Stimulated activated CD8-positive, alpha-beta memory T cell treated with anti-CD3 and anti-CD28 coated beads, Interleukin-12 subunit alpha, Interleukin-12 subunit beta, amount 100 ng/mL, for 1 hour (primary cell): ENCODE measurements around the gene GALR2.

Experiments used
- DNase-seq: peaks from one replicate; pipeline ENCODE4 v3.0.0-alpha.2; 2020; ENCODE audit warnings: low read depth

GALR2 gene

DNA sequence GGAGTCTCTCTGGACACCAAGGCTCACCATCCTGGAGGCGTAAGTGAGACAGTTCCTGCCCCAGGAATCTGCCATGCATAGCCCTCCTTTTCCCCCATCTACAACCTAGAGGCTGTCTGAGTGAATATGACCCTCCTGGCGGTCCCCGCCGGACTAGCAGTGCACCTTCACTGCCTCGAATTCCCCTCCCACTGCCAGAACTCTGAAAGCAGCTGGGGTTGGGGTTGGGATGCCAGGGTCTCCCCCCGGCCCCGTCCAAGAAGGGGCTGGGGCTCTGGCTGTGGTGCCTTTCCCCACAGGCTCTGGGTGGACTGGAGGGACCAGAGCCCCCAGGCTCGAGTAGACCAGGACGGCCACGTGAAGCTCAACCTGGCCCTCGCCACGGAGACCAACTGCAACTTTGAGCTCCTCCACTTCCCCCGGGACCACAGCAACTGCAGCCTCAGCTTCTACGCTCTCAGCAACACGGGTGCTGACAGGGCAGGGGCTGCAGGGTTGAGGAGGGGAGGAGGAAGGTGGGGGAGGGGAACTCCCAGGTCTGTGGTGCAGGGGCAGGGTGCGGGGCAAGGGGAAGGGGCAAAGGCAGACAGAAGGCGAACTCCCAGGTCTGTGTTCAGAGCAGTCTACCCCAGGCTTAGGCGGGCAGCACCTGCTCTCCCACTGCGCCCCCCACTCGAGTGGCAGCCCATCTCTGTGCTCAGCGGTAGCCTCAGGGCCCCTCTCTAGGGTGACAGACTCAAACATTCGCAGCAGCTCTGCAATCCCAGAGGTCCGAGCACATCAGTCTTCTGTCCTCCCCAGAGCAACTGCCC is 5.6 kb downstream of the GALR2 start:
- DNase-seq, result no peak

GRCh38 chr17:76080768-76081287 is 6.2 kb downstream of the GALR2 start:
- DNase-seq, result no peak

GRCh38 chr17:76081295-76082210 is 7.0 kb downstream of the GALR2 start:
- DNase-seq, result no peak

DNA sequence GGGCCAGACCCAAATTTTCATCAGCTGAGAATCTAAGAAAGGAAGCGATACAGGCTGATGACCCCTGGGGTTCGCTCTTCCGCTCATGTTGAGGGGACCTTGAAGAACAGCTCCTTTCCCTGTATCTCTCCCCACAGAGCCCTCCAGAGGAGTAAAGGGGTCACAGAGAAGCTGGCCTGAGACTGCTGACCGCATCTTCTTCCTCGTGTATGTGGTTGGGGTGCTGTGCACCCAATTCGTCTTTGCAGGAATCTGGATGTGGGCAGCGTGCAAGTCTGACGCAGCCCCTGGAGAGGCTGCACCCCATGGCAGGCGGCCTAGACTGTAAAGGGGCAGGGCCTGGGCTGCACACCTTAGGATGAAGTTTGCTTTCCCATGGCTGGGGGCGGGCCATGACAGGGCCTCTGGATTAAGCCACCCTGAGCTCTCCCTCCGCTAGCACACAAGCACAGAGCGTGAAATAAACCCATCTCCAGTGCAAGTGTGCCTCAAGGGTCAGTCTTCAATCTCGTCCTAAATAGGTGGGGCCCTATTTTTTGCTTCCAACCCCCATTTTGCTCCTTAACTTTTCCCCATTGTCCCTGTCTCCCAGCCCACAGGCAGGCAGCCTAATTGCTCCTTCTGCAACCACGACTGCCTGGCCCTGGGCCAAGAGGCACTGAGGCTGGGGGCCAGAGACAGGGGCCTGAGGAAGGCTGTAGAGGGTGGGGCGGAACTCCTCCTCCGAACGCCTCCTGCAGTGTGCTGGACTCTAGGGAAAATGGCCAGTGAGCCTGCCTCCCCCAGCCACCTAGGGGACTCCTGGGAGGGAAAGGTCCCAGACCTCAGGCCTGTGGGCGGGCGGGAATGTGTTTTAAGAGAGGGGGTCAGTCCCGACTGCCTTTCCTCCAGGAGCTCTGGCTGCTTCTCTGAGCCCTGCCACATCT is 8.0 kb downstream of the GALR2 start:
- no peak for DNase-seq

- no peak for DNase-seq
Observed at GRCh38 chr17:76083536-76084182, 9.1 kb downstream of the GALR2 start.

- no peak for DNase-seq
Observed at GRCh38 chr17:76085066-76085730, 10.6 kb downstream of the GALR2 start.

DNA sequence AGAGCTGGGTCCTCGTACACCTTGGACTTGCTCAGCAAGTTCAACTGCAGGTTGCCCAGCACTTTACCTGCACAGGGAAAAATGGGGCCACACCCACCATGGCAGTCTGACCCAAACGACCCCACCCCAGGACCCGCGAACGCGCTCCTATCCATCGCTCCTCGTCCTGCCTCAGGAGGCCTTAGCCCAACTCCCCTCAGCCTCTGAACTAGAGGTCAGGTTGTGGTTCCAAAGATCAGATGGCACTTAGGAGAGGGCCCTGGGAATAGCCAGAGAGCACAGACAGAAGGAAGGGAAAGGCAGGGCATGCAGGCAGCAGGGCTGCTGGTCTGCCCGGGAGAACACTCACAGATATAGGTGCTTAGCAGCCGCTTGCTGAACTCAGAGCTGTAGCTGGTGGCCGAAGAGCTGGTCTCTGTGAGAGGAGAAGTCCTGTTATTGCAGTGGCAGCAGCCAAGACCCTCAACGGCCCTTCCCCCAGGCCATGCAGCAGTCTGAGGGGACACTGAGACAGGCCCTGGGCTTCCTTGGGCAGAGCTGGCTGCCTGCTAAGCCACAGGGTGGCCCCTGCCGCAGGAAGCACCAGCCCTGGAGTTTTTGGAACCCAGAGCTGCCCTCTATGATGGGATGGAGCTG is 11.3 kb downstream of the GALR2 start:
- no peak for DNase-seq

GRCh38 chr17:76086384-76086783 is 11.8 kb downstream of the GALR2 start:
- DNase-seq, result no peak

GRCh38 chr17:76087531-76087930 is 12.9 kb downstream of the GALR2 start:
- DNase-seq, result no peak

DNA sequence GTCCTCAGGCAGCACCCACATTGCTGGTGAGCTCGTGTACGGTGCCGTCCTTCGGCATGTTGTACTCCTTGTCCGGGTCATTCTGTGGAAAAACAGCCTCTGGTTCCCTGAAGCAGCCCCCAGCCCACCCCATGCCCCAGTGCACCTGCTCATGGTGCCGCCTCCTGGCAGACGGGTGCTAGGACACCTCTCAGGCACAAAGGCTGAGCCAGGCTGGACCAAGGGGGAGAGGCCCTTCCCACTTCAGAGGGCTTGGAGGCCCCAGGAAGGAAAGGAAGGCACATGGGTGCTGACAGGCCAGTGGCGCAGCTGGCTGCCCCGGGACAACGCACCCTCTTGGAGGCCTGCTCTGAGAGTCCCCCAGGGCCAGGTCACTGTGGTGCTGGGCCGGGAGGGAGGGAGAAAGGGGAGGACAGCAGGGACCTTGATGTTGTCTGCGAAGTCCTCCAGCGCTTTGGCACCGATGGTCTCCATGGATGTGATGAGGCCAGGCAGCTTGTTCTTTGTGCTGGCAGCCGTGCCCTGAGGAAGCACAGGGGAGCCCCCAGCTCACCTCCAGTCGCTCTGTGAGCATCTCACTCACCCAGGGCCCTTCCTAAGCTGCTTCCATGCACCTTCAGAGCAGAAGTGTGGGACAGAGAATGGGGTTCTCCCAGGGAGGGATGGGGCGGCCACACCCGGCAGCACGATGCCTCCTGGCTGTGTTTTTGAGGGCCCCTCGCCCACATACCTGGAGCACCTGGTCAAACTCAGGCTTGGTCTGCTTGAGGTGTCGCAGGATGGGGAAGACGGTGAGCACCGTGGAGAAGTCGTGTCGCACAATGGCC is 13.7 kb downstream of the GALR2 start:
- DNase-seq, result no peak

- DNase-seq, result no peak
Observed at GRCh38 chr17:76088868-76089576, 14.4 kb downstream of the GALR2 start.

DNA sequence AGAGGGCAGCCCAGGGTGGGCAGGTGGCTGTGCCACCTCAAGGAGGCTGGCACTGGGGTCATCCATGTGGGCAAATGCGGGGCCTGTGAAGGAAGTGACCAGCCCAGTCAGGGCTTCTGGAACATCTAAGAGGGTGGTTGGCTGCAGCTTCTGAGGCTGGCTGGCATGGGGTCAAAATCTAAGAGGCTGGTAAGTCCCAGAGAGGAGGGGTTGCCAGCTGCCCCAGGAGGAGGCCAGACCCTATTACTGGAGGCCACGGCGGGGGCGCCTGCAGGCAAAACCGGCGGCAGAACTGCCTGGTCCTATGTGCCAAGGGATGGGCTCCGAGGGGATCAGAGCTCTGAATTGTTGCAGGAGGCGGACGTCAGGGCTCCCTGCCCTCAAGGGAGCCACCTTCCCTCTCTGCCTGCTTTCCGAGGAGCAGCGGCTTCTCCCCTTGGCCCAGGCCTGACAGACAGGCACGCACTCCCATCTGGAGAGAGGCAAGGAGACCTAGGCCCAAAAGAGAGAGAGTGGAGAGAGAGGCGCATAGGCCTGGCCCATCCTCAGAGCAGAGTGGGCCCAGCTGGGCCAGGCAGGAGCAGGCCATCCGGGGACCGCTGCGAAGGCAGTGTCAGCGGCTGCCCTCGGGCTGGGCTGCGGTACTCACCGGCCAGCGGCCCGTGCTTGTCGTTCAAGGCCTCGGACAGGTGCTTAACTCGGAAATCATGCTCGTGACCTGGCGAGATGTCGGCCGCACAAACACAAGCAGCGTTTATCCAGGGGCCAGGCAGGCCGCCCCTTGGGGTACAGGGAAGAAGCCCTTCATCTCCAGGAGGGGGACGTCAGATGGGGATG is 15.3 kb downstream of the GALR2 start:
- DNase-seq, result no peak

GRCh38 chr17:76090517-76091129 is 16.0 kb downstream of the GALR2 start:
- DNase-seq, result no peak

GRCh38 chr17:76091526-76092286 is 17.1 kb downstream of the GALR2 start:
- no peak for DNase-seq

DNA sequence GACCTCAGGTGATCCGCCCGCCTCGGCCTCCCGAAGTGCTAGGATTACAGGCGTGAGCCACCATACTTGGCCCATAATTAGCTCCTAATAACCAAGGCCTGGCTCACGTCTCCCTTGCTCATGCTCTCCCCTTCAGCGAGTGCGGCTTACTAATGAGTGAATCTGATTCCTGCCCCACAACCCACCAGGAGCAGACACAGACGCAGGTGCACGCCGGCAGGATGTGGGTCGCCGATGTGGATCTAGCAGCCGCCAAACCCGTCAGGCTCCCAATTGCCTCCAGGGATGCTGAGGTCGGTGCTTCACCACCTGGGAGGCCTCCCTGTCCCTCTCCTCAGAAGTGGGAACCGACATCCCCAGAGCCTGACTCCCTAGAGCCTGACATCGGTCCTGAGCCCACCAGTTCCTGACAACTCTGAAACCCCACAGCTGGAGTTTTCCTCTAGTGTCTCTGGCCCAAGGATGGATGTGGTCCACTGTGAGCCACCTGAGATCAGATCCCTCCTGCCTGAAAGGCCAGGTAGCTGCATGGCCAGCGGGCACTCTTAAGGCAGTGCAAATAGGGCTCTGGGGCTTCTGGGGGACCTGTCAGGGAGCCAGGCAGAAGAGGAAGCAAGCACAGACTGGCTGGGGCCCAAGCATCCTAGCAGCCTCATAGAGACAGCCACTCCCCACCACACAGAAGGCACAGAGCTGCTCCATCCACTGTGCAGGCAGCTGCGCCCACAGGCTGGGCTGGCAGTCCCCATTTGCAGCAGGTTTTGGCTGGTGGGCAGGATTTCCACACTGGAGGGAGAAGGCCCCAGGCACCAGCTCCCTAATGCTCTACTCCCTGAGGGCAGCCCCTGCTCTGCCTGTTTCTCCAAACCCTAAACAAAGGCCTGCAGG is 18.2 kb downstream of the GALR2 start:
- no peak for DNase-seq
